Mucosa of stomach (tissue), 1 donor: ENCODE results near the gene ANKRD52.
A peak's percentile ranks its signal among the peaks of the same experiment; 100 is the strongest.
"Not testable (repeated sequence)": the region's sequence is repeated elsewhere in the genome, so short reads cannot be mapped to it uniquely, and the experiment has no call there.

Experiments used
- H3K27me3 ChIP-seq: one replicate; pipeline ENCODE4 v1.7.0; 2013; ENCODE audit warnings: mild to moderate bottlenecking, low read length; ENCODE audit not compliant: control insufficient read depth, insufficient read depth
- H3K36me3 ChIP-seq: one replicate; pipeline ENCODE4 v1.7.0; 2013; ENCODE audit warnings: low read length; ENCODE audit not compliant: control insufficient read depth, insufficient read depth
- H3K4me1 ChIP-seq: one replicate; pipeline ENCODE4 v1.7.0; 2013; ENCODE audit warnings: mild to moderate bottlenecking, low read length; ENCODE audit not compliant: control insufficient read depth, insufficient read depth
- H3K4me3 ChIP-seq: one replicate; pipeline ENCODE4 v1.7.0; 2013; ENCODE audit warnings: low read length
- H3K9ac ChIP-seq: one replicate; pipeline ENCODE4 v1.7.0; 2013; ENCODE audit warnings: mild to moderate bottlenecking, low read length, moderate library complexity
- H3K9me3 ChIP-seq: one replicate; pipeline ENCODE4 v1.7.0; 2013; ENCODE audit warnings: mild to moderate bottlenecking, low read length, moderate library complexity; ENCODE audit not compliant: control insufficient read depth
- donor health status: Pancreatic carcinoma.

The ANKRD52 gene

DNA sequence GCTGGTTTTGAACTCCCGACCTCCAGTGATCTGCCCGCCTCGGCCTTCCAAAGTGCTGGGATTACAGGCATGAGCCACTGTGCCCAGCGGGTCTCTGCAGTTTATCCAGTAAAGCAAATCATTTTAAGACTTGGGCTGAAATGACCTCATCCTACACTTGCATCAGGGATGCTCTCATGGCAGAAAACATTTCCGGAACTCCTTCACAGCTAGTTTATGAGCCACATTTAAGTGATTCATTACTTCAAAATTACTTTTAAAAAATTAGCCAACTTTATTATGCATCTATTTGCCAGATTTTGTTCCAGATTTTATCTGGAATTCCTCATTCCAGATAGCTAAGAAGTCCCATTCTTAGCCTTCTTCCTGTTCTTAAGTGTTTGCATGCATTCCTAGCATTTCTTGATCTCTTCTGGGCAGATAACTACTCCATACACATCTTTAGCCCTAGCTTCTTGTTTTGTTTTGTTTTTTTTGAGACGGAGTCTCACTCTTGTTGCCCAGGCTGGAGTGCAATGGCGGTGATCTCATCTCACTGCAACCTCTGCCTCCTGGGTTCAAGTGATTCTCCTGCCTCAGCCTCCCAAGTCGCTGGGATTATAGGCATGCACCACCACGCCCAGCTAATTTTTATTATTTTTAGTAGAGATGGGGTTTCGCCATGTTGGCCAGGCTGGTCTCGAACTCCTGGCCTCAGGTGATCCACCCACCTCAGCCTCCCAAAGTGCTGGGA, 61.2 kb downstream of the ANKRD52 start:
- H3K9me3 ChIP-seq, H3K4me3 ChIP-seq, H3K4me1 ChIP-seq, H3K27me3 ChIP-seq, H3K9ac ChIP-seq, H3K36me3 ChIP-seq: not testable (repeated sequence)

DNA sequence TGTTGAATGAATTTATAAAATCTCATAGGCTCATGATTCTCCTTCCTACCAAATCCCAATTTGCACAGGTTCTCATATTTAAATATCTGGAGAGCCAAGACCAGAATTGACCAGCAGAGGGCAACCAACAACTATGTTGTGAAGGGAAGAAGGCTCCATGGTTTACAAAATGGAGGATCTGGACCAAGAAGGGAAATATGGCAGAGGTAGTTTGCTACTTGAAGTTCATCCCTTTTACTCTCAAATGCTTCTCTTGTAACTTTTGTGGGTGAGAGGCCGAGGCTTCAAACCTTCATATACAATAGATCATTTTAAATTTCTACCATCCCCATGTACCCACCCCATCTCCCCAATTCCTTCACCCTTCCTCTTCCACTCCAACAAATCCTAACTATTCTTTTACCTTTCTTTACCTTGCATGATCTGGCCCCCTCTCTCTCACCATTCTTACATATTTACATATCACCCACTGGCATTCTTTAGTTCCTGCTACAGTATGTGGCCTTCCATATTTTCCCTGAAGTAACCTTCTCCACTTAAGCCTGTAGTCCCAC, 65.1 kb downstream of the ANKRD52 start:
- no peaks in the 10 kb centered on the region for H3K36me3 ChIP-seq
- no peak overlapping the region for H3K9ac ChIP-seq
- H3K4me1 ChIP-seq = peaks cover 17% of the 10 kb centered on the region
- H3K4me3 ChIP-seq = no peak overlapping the region
- H3K9me3 ChIP-seq = no peaks in the 10 kb centered on the region
- no peaks in the 10 kb centered on the region for H3K27me3 ChIP-seq

DNA sequence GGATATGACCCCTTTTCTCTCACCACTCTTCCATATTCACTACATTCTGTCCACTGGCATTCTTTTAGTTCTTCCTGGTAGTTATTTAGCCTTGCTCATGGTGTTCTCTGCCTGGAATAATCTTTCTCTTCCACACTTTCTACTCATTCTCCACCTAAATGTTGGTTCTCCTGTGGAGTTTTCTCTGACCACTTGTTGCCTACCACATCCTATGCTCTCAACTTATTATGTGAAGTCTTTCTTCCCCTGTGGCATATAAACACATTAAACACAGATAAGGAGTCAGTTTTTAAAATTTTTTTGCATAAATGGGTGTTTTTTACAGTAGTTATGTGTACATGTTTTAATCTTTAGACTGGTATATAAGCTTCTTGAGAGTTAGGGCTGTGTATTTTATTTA, 65.6 kb downstream of the ANKRD52 start:
- Histone ChIP-seq H3K9me3 (no peaks in the 10 kb centered on the region), H3K4me1 (peaks cover 22% of the 10 kb centered on the region), H3K4me3 (no peak overlapping the region), H3K9ac (no peak overlapping the region), H3K27me3 (no peaks in the 10 kb centered on the region), H3K36me3 (no peaks in the 10 kb centered on the region)

DNA sequence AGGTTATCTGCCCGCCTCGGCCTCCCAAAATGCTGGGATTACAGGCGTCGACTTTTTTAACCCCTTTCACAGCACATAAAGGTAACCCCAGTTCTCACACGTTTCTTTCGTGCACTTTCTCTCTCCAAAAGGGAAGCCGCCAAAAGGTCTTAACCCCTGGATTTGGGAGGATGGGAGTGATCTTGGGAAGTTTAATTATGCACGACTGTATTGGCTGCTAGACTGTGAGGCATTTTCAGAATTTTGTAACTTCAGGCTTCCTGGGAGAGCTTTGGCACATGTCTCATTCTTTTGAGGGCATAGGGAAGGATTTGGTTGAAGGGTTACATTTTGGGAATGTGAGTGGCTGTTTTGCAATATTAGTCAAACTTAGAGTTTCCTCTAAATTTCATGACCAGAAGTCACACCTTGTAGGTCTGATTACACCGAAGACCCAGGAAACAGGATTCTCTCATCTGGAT, 67.5 kb downstream of the ANKRD52 start:
- no peaks in the 10 kb centered on the region for H3K27me3 ChIP-seq
- H3K9ac ChIP-seq = peak overlapping the region; percentile 95
- peaks cover 24% of the 10 kb centered on the region for H3K4me1 ChIP-seq
- H3K9me3 ChIP-seq = no peaks in the 10 kb centered on the region
- H3K4me3 ChIP-seq = peak overlapping the region; percentile 98
- no peaks in the 10 kb centered on the region for H3K36me3 ChIP-seq

DNA sequence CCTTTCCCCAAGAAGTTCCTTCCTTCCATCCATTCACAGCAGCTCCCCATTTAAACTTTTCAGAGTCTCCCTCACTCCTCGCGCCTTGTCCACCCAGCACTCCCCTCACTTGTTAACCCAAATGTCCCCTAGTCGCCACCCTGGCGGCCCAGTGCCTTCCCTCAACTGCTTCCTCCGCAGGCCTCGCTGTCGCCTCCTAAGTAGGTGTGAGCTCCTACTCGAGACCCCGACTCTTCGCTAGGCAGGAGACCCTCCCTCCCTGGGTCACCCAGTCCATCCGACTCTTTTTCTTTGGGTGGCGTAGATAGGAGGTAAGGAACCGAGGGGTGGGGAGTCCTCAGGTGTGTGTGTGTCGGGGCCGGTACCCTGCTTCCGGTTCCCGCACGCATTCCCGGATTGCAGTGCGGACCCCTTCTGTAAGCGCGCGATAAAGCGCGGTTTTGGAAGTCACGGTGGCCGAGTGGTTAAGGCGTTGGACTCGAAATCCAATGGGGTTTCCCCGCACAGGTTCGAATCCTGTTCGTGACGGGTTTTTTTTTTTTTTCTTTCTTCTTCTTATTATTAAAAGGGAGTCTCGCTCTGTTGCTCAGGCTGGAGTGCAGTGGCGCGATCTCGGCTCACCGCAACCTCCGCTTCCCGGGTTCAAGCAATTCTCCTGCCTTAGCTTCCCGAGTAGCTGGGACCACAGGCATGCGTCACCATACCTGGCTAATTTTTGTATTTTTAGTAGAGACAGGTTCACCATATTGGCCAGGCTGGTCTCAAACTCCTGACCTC, 68.1 kb downstream of the ANKRD52 start:
- peaks cover 24% of the 10 kb centered on the region for H3K4me1 ChIP-seq
- no peaks in the 10 kb centered on the region for H3K36me3 ChIP-seq
- peak overlapping the region; percentile 98 for H3K4me3 ChIP-seq
- H3K27me3 ChIP-seq = no peaks in the 10 kb centered on the region
- peak overlapping the region; percentile 95 for H3K9ac ChIP-seq
- H3K9me3 ChIP-seq = no peaks in the 10 kb centered on the region

DNA sequence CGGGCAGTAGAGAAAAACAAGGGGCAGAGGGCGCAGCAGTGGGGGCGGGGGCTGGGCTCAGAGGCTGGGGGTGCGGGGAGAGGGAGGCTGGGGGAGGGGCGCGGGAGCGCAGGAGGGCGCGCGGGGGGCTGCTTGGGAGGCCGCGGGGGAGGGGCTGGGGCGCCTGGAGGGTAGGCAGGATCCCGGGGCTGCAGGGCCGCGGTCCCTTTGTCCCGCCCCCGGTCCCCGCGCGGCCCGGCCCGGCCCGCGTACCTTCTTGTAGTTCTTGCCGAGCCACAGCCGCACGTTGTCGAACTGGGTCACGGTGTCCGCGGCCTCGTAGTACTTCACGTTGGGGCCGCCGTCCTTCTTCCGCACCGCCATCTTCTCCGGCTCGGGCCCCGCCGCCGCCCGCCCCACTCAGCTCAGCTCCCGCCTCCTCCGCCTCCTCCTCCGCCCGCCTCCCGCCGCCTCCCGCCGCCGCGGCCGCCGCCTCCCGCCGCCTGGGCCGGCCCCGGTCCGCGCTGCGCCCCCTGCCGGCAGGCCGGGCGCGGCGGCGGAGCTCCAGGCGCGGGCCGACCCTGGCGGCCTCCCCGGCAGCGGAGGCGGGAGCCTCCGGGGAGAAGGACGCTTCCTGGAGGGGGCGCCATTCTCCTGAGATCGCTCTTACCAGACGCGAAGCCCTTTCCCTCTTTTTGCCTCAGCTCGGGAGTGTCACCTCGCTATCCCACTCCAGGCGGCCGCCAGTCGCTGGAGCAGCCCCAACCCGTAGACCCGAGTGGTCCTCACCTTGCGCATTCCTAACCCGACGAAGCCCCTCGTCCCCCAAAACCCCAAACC, 68.9 kb downstream of the ANKRD52 start, which contains the start of gene SMARCC2:
Gene SMARCC2, minus strand, starts transcription at position 385 of the 819 bp plus-strand sequence. Its CDS starts 22 bp downstream, at position 363.
- Histone ChIP-seq H3K4me1 (peaks cover 24% of the 10 kb centered on the region), H3K27me3 (no peaks in the 10 kb centered on the region), H3K4me3 (peak within 1 kb of the TSS; percentile 98), H3K36me3 (no peaks in the 10 kb centered on the region), H3K9ac (peak within 1 kb of the TSS; percentile 95), H3K9me3 (no peaks in the 10 kb centered on the region)

DNA sequence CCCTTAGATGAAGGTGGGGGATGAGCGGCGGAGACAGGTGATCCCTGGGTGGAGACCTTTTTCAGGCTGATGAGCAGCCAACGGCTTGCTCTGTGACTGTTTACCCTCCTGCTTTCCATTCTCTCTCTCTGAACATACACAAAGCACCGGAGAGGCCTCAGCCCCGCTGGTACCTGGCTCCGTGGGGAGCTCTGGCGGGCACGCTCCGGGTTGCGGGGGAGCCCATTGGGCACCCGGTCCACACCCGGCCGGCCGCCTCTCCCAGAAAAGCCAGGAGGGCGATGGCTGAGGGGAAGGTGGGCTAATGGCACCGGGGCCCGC, 69.4 kb downstream of the ANKRD52 start:
- Histone ChIP-seq H3K4me3 (peak overlapping the region; percentile 69), H3K4me1 (peaks cover 24% of the 10 kb centered on the region), H3K36me3 (no peaks in the 10 kb centered on the region), H3K9ac (peak overlapping the region; percentile 80), H3K9me3 (no peaks in the 10 kb centered on the region), H3K27me3 (no peaks in the 10 kb centered on the region)

DNA sequence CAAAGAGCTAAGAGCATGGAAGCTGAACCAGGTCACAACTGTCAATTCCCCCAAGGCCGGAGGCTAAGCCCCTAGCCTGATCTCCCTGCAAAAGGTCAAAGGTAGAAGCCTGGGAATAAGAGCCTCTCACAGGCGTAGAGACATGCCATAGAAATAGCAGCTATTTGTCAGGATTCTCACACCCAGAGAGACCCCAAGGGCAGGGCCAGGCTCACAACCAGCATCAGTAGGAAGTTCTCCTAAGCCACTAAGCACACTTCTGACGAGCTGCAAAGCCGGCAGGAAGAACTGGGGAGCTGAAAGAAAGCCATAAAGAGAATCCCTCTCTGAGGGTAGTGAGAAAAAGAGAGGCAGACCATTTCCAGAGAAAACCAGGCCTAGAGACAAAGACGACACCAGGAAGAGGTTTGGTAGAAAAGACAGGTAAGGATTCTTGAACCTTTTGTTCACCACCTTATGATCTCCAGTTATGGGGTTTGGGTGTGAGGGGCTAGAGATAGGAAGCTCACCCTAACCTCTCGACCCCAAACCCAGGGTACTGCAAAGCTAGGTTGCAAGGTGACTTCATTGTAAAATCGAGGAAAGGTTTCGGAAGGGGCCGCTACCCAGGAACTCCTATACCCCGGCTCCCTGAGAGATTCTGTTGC, 69.9 kb downstream of the ANKRD52 start:
- peaks cover 24% of the 10 kb centered on the region for H3K4me1 ChIP-seq
- H3K9me3 ChIP-seq = no peaks in the 10 kb centered on the region
- H3K27me3 ChIP-seq = no peaks in the 10 kb centered on the region
- H3K9ac ChIP-seq = peak overlapping the region; percentile 80
- peak overlapping the region; percentile 69 for H3K4me3 ChIP-seq
- no peaks in the 10 kb centered on the region for H3K36me3 ChIP-seq
